HG03469 (cell line): Measurements from ENCODE around the gene EDIL3.
"Not testable (repeated sequence)": the region's sequence is repeated elsewhere in the genome, so short reads cannot be mapped to it uniquely, and the experiment has no call there.

Source experiments
- ATAC-seq: cut with Tn5 transposase; IDR thresholded peaks from one replicate; pipeline ENCODE4 v1.9.1; 2021; ENCODE audit warnings: mild to moderate bottlenecking, moderate library complexity, moderate number of reproducible peaks; ENCODE audit not compliant: unreplicated experiment

EDIL3 gene

DNA sequence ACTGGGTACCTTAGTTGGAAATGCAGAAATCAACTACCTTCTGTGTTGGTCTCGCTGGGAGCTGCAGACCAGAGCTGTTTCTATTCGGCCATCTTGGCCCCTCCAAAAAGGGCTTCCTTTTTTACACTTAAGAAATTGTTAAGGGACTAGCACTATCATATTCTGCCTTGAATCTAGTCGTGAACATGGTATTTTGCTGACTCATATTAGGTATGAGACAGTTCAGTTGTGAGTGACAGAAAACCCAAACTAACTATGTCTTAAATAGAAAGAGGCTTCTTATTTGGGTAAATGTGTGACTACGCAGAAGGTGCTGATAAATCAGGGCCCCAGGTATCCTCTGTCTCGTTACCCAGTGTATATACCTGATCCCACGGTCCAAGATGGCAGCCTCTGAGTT lies 298.2 kb downstream of the EDIL3 start:
- no peak for ATAC-seq

DNA sequence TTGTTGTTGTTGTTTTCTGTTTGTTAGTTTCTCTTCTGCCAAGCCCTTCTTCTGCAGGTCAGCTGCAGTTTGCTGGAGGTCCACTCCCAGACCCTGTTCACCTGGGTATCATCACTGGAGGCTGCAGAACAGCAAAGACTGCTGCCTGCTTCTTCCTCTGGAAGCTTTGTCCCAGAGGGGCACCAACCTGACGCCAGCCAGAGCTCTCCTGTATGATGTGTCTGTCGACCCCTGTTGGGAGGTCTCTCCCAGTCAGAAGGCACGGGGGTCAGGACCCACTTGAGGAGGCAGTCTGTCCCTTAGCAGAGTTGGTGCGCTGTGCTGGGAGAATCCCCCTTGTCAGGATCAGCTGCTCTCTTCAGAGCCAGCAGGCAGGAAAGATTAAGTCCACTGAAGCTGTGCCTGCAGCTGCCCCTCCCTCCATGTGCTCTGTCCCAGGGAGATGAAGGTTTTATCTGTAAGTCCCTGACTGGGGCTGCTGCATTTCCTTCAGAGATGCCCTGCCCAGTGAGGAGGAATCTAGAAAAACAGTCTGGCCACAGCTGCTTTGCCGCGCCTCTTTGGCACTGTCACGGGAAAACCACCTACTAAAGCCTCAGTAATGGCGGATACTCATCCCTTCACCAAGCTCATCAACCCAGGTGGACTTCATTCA lies 299.2 kb downstream of the EDIL3 start:
- no peak for ATAC-seq

DNA sequence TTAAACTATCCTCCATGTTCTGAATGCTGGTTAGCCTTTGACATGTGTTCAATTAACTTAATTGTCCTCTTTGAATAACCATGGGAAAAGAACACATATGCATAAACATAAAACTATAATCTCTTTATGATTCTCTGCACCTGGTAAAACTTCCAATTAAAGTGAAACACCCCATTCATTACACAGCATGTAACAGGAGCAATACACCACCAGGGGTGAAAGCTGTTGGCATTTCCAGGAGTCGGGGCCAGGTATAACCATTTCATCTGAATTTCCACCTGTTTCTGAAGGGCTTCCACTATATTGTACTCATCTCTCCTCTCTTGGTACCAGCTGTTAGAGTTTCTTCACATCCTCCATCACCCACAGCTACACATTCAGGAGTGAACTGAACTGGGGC lies 303.8 kb downstream of the EDIL3 start:
- no peak for ATAC-seq

DNA sequence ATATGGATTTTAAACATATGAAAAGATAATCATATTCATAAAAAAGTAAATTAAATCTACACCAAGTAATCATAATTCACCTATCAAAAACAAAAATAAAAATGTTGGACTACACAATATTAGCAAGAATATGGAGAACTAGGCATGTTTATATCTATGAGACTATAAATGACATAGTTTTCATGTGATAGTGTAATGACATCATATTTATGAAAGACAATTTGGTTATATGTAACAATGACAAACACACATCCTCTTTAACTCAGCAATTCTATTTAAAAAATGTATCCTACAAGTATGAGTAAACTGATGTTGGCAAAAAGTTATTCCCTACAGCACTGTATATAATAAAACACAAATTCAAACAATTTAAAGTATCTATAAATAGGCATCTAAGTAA lies 312.3 kb downstream of the EDIL3 start:
- no peak for ATAC-seq

DNA sequence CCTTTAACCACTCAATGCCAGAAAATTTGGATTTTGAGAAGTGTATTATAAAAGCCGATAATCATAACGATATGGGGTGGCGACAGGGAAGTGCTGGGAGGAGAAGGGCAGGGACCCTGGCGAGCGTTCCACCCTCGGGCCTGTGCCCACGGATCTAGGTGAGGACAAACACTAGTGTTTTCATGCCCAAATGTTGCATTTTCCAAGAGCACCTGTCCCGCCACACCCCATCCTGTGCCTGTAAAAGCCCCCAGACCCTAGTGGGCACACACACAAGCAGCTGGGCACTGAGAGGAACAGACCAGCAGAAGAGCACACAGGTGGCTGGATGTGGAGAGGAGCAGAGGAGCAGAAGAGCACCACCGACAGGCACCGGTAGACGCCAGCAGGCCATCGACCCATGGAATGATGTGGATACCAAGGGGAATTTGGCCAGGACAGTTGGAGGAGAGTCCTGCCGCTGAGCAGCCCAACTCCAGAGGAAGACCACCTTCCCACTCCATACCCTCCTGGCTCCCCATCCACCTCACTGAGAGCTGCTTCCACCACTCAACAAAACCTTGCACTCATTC lies 315.0 kb downstream of the EDIL3 start:
- ATAC-seq: no peak

DNA sequence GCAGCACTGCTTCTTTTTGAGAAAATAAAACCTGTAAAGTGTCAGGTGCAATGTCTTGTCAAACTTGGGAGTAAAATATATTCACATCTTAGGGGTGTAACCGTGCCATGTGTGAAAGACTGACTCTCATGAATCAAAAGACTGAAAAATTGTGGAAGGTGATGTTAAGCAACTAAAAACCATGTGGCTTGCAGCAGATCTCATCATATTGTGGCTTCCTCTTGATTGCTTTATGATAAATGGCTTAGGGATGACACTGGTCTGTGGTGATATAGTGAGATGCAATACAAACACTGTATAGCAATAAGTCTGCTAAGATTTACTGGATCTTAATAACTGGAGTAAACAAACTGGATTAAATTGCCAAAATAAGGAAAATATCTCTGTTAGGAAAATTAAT lies 321.6 kb downstream of the EDIL3 start:
- no peak for ATAC-seq

DNA sequence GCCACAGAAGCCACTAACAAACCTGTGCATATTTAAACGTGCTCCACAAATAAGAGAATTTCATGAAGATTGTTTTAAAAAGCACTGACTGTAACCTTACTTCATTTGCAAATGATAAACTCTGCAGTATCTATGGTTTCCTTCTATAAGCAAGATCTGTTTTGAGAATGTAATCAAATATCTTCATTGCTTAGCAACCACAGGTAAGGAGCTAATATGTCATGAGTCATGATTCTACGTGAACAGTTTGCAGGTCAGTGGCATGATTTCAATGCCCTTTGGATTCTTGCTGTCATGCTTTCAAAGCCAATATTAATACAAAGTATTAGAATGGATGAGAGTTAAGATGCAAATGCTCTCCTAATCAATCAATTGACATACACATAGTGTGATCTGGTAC lies 325.0 kb downstream of the EDIL3 start:
- no peak for ATAC-seq

DNA sequence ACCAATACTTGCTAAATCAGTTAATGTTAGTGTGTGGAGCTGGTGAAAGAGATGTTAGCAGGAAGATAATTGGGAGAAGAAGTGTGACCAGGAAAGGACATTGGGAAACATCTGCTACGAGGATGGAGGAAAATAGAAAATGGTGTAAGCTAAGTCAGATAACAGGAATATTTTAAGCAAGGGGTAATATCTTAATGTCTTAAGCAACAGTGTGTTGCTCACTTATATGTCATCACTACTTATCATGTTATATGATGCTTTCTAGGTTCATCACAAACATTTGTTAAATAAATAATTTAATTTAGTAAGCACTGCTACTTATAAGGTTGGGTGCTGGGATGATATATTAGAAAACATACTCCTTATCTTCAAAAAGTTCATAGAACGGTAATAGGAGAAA lies 326.1 kb downstream of the EDIL3 start:
- ATAC-seq: no peak

DNA sequence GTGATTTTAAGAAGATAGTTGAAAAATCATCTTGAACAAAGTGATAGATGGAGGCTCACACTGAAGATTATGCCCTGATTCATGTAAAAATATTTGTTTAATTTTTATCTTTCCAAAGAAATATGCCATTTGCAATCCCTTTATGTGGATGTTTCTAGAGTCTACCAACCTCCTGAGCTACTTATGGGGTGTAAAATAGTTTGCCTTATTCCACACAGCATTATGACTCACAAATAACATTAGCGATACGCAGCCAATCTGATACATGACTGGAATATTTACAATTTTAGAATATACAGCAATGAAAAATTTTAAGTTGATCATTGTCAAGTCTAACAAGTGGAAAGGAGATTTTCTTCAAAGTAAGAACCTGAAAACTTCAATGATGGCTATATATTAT lies 327.5 kb downstream of the EDIL3 start:
- ATAC-seq: no peak

DNA sequence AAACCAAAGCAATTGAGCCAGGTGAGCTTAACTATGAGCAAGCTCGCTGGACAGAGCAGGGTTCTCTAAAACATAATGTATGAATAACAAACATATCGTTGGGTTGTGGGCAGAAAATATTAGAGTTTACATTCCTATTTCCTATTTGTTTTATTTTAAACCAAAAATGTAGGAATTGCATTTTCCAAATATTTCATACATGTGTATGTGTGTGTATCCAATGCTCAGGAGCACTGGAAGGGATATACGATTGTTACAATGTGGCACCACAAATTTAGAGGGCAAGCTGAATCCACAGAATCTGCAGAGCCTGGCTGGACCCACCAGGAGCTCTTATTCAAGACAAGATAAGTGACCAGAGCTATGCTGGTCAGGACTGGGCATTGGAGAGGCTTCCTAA lies 338.7 kb downstream of the EDIL3 start:
- ATAC-seq: no peak

DNA sequence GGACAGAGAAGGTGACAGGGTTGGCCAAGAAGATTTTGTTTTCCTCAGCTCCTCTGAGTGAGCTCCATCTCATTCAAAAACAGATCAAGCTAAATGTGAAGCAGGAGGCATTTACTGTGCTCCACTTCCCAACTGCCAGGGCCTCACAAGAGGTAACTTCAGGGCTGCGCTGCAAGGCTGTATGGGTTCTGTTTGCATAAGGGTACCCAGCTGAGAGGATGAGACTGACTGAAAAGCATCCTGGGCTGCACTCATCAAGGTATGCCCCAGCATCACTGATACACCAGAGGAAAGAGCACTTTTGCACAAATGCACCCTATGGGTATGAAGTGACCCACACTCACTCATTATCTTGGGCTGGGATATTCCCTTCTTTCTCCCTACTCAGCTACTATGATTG lies 347.8 kb downstream of the EDIL3 start:
- no peak for ATAC-seq

DNA sequence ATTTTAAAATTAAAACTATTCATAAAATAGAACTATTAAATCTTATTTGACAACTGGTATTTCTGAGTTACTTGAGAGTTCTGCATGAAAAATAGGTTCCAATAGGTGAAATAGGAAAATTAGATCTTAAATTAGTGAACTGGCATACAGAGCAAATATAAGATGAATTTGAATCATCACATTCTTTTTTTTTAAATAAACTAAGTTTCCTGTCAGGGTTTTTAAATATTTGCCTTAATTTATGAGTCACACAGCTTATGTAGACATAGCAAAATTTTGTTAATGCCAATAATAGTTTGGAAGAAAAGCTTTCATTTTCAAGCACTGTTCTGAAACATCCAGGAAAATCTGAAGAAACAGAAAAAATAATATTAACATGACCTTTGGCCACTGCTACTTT lies 352.4 kb downstream of the EDIL3 start:
- ATAC-seq: no peak

DNA sequence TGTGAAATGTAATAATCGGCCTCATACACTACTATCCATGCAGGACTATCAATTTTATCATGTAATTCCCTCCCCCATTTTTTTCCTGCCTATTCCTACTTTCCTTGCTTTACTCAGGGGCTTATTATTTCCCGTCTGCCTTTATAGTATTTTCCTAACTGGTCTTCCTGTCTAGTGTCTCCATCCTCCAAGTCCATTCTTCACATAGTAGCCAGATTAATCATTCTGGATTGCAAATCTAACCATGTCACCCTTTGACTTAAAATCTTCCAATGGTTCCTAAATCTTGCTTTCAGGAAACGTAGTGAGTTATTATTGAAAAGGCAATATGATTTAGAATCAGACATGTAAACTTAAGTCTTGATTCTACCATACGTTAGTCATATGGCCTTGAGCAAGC lies 356.6 kb downstream of the EDIL3 start:
- no peak for ATAC-seq

DNA sequence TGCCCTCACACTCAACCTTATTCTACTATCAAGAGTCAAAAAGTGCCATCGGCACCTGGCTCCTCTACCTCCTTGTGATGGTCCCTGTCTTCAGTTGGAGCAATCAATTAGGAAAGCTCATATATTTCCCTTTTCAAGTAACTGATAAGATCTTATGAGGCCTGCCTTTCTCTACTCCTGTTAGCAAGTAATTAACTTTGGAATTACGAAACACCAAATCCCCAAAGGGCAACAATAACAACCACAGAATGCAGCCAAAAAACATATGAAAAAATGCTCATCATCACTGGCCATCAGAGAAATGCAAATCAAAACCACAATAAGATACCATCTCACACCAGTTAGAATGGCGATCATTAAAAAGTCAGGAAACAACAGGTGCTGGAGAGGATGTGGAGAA lies 366.2 kb downstream of the EDIL3 start:
- ATAC-seq: not testable (repeated sequence)

DNA sequence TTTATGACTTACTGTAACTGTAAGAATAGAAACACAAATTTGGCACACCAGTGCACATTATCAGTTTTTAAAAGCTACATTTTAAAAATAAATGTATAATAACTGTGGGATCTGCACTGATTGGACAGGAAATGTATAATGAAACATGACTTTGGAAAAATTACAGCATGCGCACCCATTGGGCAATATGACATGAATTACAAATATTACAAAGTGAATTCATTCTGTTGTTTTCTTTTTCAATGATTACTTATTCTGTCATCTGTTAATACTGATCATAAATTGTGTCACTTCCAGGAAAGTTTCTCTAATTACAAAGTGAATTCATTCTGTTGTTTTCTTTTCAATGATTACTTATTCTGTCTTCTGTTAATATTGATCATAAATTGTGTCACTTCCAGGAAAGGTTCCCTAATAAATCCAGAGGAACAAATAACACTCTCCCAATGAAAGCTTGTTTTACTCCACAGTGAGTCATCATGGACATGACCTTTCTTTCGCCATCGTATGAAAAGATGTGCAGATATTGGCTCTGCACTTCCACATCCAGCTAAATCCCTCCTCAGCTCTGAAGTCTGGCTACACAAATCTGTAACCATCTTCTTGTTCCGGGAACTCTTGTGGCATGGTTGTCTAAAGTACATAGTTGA lies 367.0 kb downstream of the EDIL3 start:
- ATAC-seq: no peak

DNA sequence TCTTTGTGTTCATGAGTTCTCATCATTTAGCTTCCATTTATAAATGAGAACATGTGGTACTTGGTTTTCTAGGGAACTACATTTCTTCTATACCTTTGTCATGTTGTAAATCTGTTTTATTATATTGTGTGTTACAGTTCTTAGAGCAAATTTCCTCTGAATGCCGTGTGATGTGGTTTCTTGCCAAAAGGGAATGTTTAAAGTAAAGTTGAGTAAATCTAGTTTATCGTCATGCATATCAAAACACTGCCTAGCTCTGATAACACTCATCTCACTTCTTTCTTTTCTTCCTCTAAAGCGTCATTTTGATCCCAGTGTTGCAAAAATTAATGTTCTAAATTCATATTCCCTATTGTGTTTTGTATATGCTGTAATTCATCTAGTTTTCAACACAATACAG lies 368.6 kb downstream of the EDIL3 start:
- ATAC-seq: no peak

DNA sequence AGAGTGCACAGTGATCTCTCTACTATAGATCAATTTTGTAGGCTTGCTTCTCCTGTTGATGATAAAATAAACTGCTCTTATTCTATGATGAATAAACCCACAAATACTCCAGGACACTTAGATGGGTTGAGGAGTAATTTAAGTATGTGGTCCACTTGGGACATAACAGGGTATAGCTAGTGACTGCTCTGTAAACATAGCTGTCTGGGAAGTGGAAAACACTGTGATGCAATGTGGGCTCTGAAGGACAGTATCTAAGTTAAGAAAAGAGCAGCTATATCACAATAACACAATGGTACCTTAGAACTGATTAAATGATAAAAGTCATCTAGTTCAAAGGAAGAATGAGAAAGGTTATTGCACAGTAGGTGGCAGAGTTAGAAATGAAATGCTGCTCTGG lies 369.7 kb downstream of the EDIL3 start:
- ATAC-seq: no peak

DNA sequence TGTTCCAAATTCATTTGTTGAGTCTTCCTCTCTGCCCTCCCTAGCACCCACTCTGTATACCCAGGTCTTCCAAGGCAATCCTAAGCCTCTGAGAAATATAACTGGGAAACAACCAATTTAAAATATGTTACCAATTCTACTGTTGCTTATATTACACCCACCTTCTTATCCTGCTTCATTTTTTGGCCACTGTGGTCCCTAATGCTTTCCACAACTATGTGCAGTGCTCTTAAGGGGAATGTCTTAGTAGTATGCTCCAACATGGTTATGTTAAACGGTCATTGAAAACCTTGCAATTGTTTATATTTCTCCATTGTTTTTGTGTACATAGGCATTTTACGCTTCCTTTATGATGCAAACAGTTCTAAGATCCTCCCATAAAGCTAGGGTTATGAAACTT lies 390.9 kb downstream of the EDIL3 start:
- no peak for ATAC-seq

DNA sequence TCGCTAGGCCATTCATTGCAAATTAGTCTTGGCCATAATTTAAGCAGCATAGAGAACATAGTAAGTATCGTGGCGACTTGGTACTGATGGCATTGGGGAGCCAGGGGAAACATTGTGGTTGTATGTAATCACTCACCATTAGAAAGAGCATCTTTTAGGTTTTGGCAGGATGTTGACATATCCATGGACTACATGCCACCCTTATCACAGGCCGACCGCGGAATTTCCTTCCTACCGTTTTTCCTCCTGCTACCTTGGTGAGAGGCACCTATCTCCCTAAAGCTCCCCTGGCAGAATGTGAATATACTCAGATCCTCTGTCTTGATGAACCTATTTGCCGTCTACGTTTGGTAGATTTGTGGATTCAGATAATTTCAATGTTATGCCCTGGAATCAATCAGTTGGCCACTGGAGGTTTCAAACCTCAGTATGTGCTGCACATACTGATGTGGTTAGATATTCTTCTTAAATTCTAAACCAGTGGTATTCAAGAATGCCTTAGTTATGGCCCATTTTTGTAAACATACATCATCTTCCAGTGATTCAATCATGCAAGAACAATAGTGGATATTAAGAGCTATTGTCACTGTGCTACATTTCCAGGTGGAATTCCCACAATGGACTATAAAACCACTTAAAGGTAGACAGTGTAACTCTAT lies 393.0 kb downstream of the EDIL3 start:
- no peak for ATAC-seq

DNA sequence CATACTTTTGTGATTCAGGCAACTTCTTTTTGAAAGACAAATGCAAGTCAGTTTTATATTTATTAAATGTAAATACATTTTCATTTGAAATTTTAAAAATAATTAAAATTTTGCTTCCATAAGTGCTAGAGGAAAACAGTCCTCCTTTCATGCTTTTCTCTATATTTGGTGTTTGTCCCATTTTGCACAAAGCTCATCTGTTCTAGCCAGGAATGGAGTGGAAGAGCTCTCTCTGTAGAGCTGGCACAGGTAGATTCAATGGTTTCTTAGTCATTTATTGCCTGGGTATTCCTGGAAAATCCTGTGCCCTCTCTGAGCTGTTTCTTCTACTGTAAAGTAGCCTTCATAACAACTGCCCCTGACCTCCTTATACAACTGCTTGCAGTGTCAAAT lies 396.4 kb downstream of the EDIL3 start:
- no peak for ATAC-seq

DNA sequence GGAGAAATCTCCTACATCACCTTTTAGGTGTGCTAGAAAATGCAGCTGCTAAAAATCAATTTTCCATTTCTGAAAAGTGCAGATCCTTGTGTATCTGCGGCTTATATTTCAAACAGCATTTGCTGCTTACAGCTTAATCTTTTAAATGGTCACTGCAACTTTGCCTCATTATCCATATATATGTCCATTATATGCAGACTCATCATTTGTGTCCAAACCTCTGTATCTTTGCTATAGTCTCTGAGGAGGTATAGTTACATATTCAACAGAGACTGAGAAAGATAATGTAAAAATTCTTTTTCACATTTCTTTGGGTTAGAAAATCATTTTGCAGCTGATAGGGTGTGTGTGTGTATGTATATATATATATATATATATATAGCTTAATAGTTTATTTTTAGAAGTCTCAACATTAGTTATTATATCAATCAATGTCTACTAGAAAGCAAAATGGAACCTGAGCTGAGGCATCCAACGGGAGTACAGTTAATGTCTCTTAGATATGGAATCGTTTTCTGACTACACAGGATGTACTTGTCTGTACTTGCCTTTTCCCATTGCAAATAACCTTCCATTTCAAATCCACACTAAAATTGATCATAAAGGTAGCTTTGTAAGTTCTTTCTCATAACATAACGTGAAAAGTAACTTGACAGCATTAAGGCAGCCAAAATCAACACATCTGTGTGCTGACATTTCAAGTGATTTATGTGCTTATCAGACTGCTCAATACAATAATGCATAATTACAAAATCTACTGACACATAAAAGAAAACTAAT lies 397.0 kb downstream of the EDIL3 start:
- no peak for ATAC-seq
